HG03066 (cell line): Measurements from ENCODE around the gene P2RY12.

ENCODE experiments used
- ATAC-seq: cut with Tn5 transposase; IDR thresholded peaks from one replicate; pipeline ENCODE4 v1.9.1; 2021; ENCODE audit warnings: low read depth; ENCODE audit not compliant: unreplicated experiment

Gene P2RY12

GRCh38 chr3:151350656-151351055, 33.9 kb downstream of the P2RY12 start:
- ATAC-seq: no peak

DNA sequence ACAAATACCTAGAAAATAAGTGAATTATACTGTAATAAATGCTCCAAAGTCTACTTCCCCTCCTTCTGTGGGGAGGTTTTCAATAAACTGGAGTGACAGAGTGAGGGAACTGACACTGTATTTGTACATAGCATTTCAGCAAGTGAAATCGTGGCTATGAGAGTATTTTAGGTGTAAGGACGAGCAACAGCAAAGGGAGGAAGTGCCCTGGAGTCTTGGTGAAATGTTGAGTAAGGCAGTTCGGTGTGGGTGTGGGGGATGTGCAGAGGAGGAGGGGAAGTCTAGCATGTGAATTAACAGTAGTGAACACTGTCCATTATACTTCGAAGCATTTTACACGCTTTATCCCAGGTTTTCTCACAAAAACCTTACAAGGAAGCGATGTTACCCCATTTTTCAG, 37.1 kb downstream of the P2RY12 start:
- no peak for ATAC-seq

- ATAC-seq: no peak
These were observed 38.3 kb downstream of the P2RY12 start for GRCh38 chr3:151346292-151346691.

GRCh38 chr3:151345859-151346258, 38.7 kb downstream of the P2RY12 start:
- ATAC-seq: no peak

GRCh38 chr3:151331696-151332095, 52.9 kb downstream of the P2RY12 start:
- no peak for ATAC-seq

DNA sequence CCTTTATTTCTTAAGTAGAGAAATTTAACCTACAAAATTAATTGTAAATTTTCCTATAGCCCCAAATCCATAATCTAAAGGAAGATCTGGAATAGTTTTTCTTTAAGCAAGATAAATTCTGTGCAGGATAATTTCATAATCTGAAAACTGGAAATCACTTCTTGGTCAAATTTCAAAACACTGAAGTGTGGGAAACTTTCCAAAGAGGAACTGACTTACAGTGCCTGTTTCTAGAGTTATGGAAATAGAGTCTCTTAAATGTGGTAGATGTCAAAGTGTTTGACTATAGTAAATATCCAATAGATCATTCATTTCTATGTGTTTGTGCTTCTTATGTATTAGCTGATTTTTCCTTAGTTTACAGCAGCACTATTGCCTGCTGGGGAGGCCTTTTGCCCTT, 53.7 kb downstream of the P2RY12 start:
- no peak for ATAC-seq

GRCh38 chr3:151330379-151330778, 54.2 kb downstream of the P2RY12 start:
- ATAC-seq: no peak

DNA sequence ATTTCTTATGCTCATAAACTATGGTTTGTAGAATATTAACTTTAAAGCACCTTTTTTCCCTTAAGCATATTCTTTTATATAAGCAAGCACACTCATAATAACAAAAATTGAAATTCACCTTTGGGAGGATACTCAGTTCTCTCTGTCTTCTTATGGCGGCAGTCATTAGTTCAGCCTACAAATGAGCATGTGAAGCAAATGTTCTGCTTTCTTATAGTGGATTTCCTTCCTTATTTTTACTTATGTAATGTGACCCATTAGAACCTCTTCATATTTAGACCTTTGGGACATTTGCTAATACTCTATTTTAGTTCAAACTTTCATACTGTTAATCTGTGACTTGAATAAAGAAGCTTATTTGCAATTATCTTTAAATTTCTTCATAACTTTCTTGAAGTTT, 55.2 kb downstream of the P2RY12 start, which contains the start of gene P2RY13:
Gene P2RY13 (minus strand): TSS at position 187 of the 400 bp plus-strand sequence. CDS start 21 bp downstream, at position 166.
- ATAC-seq: no peak

- no peak for ATAC-seq
These were observed 56.1 kb downstream of the P2RY12 start for GRCh38 chr3:151328298-151328995.

- ATAC-seq: no peak
These were observed 56.9 kb downstream of the P2RY12 start for GRCh38 chr3:151327571-151328198.

GRCh38 chr3:151322511-151322910, 62.0 kb downstream of the P2RY12 start:
- ATAC-seq: no peak

DNA sequence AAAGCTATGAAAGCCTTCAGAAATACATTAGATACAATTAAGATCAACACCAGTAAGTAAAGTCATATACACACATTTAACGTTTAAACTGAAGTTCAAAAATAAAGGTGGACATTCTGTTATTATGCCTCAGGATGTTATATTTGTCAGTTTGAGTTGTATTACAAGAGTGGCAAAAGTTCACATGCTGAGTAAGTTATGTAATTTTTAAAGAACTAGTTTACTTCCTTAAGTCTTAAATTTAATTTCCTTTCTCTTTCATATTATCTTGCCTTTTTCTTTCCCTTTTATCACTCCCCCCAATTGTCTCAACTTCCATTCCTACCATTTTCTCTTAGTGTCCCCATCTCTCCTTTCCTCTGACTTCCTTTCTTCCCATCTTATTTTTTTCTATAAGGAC, 63.0 kb downstream of the P2RY12 start:
- no peak for ATAC-seq

- ATAC-seq: no peak
These were observed 64.4 kb downstream of the P2RY12 start for GRCh38 chr3:151320131-151320530.

DNA sequence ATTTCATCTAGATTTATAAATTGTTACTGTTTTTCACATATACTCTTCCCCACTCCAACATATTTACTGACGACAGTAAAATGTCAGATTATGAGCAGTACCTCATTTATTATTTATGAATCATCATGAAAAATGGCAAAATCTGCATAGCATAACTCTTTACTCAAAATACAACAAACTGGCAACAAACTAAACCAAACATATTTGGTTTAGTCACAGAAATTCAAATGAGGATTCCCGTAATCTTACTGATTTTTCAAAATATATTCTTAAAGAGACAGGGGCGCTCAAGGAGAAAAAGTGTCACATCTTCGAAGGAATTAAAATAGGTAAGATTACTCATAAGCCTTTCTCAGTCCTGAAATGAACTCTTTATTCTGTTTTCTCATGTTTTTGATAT, 64.9 kb downstream of the P2RY12 start:
- ATAC-seq: no peak

DNA sequence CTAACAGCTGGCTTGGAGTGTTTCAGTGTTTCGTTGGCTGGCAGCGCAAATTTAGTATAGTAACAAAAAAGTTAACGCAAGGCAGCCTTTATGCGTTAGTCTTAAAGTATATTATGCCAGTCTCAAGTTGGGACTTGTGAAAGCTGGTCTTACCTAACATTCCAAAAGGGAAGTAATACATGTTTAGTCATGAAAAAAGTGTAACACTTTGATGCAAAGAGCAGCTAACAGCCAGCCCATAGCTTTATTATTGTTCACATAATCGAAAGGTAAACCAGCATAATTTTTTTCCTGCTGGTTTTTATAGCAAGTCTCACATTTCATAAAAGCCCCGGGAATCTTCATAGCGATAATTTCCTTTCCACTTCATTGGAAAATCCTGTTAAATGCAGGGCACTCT, 65.6 kb downstream of the P2RY12 start:
- no peak for ATAC-seq

- no peak for ATAC-seq
These were observed 66.2 kb downstream of the P2RY12 start for GRCh38 chr3:151318313-151318712.

DNA sequence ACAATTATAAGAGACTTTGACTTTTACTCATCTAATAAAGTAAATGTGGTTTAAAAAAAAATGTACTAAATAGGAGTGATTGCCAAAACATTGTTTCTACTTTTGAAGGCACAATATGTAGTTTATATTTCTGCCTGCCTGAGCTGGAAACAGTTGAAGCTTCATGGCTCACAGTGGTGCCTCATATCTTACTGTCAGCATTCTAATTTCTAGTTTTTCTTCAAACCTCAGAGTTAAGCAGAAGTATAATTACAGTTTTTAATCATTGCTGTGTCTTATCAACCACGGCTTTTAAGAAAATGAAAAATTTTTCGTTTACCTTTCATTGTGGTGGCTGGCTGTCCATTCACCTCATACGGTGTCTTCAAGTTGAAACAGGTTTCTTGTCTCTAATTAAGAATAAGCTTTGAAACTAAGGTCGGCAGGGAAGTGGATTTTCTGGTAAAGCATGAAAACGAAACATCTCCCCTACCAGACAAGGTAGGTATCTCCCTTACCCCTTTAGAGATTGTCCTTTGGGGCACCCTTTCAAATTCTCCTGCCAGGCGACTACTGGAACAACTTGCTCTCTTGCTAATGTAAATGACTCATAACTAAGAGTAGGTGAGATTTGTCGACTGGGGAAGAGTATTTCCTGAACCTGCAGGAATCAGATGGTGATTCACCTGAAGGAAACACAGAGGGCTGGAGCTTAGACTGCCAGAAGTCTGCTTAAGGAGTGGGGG, 68.1 kb downstream of the P2RY12 start, which contains the start of gene GPR87:
Gene GPR87 (minus strand): TSS at position 554 of the 725 bp plus-strand sequence. CDS start 16,720 bp downstream, outside the sequence.
- no peak for ATAC-seq

- no peak for ATAC-seq
These were observed 68.7 kb downstream of the P2RY12 start for GRCh38 chr3:151315846-151316245.

DNA sequence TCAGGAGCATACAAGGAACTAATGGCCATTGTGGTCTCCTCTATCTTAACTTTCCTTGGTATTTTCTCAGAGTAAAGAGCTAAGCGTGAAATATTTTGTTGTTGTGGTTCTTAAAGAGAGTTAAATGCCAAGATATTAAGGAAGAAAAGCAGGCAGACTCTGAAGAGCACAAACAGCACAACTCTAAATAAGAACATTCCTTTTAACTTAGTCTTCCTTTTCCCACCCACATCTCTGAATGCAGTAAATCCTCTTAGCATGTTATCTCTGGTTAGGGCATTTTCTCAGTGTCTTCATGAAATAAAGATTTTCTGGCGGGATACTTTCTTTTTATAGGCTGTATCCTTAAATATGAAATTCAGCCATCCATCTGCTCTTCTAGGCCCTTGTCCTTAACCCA, 69.4 kb downstream of the P2RY12 start:
- ATAC-seq: no peak

DNA sequence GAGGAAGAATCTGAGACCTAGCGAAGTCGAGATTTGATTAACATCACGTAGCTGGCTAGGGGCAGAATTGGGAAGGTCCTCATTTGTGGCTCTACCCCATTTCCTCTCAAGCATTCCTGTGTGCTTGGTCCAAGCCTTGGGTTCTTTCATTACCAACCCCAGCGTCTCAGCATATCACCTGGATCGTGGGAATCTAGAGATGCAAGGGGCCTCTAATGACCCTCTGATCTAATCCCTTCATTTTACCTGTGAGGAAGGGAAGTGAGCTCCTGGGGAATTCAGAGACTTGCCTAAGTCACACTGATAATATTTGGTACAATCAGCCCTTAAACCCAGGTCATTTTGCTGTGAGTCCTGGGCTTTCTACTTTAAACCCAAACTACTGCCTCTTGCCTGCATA, 70.0 kb downstream of the P2RY12 start:
- ATAC-seq: no peak

DNA sequence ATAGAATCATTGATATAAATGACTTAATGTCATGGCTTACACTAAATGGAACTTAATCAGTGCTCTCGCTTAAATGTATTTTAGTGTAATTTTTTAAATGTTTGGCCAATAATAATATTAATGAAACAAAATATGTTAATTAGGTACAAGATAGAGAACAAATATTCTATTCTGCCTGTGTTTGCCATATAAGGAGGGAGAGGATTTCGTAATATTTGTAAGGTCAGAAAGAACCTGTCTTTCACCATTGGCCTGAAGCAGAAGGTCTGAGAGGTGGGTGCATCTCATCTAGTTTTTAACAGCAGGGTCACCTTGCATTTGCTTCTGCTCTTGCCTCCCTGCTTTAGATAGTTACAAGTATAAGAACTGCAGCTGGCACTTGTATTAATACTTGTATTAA, 70.4 kb downstream of the P2RY12 start:
- ATAC-seq: no peak

DNA sequence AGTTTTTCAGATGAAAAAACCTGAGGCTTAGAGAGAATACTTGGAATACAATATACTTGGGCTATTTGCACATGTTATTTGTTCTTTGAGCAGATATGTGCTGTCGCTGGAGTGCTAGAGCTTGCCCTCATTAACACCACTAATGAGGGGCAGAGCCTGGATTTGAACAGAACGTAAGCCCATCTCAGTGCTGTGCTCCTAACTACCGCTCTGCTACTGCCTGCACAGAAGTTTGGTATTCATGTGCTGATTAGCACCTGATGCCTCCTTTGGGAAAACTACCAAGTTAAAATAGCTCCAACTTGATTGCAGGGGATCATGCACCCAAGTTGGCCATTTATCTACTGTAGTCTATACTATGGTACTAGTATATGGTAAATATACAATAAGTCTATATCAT, 71.6 kb downstream of the P2RY12 start:
- ATAC-seq: no peak
